GM19193 (cell line): ENCODE measurements around the gene NPAS2.

Source experiments
- POLR2A ChIP-seq: IDR thresholded peaks from 4 replicates; pipeline ENCODE4 v1.6.1; 2011; ENCODE audit not compliant: insufficient read depth, insufficient read length; ENCODE audit errors: extremely low read depth

Gene NPAS2

GRCh38 chr2:100870652-100871531, 51.0 kb downstream of the NPAS2 start:
- no peak for TF ChIP-seq POLR2A

DNA sequence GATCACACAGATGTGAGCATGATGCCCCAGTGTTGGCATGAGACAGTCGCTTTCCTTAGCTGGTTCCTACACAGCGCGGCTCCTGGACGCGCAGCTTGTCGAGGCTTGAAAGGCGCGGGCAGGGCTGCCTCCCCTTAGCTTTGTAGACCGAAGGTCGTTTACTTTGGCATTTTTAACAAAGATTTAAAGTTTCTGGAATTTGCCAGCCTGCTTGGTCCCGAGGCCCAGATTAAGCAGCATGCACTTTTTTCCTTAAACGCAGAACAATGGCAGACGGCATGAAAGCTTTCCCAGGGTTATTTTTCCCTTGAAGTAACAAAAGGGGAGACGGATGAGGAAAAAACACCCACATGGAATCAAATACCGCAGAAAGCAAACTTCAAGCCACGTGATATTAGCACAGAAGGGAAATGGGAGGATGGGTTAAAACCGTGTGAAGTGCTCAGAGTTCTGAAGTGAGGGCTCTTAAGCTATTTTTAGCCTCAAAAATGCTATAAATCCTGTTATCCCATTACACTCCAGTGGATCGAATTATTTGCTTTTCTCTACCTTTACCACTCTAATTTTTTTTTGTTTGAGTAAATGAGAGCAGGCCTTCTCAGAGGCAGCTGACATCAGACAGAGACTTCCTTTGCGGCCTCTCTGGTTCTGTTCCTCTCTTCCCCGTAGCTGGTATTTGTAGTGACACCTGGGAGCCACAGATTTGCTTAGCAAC, 55.7 kb downstream of the NPAS2 start:
- no peak for TF ChIP-seq POLR2A

GRCh38 chr2:100876231-100876860, 56.4 kb downstream of the NPAS2 start:
- no peak for TF ChIP-seq POLR2A

GRCh38 chr2:100877555-100877954, 57.6 kb downstream of the NPAS2 start:
- TF ChIP-seq POLR2A: no peak

DNA sequence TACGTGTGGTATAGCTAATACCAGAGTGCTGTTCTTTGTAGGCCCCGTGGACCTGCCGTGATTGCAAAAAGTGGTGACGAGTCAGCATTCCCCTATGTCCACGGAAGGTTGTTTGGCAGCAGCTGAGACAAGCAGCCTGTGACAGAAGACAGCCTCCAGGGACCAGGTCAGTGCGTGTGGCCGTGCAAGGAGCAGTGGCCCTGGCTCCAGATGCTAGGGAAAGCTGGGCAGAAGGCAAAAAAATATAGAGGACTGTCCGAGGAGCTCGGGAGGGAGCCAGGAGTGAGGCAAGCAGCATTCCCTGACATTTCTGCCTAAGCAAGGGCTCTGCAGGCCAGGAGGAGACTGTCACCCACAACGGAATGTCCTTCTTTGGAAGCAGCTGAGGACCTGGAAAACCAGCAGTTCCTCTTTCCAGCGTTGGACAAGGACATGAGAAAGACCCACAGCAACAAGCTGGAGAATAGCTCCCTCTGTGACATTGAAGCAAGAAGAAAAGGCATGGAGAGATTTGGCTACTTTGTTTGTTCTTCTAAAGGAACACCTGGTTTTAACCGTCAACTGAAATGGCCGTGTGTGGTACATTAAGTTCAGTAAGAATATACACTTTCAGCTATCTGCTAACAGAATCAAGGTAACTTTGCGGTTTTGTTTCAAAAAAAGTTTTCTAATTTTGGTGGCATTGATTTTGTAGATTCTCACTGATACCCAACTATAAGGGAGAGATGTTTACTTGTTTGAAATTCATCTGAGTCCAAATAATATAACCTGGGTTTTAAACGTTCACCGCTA, 58.3 kb downstream of the NPAS2 start:
- TF ChIP-seq POLR2A: no peak

GRCh38 chr2:100879296-100879695, 59.4 kb downstream of the NPAS2 start:
- no peak for TF ChIP-seq POLR2A

- no peak for TF ChIP-seq POLR2A
Observed at GRCh38 chr2:100880036-100880435, 60.1 kb downstream of the NPAS2 start.

DNA sequence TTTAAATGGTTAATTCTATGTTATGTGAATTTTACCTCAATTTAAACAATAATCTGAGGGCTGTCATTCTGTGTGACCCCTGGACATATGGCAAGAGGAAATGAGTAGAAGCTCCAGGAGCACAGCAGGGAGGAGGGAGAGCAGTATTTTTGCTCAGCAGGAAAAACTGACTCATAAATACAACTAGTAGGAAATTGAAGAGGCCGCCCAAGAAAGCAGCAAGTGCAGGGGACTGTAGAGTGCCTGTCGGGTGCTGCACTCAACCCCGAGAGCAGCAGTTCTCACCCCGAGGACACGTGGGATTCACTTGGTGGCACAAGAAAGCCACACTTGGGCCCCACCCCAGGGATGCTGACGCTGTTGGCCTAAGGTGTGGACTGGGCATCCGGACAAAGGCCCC, 60.8 kb downstream of the NPAS2 start:
- no peak for TF ChIP-seq POLR2A

DNA sequence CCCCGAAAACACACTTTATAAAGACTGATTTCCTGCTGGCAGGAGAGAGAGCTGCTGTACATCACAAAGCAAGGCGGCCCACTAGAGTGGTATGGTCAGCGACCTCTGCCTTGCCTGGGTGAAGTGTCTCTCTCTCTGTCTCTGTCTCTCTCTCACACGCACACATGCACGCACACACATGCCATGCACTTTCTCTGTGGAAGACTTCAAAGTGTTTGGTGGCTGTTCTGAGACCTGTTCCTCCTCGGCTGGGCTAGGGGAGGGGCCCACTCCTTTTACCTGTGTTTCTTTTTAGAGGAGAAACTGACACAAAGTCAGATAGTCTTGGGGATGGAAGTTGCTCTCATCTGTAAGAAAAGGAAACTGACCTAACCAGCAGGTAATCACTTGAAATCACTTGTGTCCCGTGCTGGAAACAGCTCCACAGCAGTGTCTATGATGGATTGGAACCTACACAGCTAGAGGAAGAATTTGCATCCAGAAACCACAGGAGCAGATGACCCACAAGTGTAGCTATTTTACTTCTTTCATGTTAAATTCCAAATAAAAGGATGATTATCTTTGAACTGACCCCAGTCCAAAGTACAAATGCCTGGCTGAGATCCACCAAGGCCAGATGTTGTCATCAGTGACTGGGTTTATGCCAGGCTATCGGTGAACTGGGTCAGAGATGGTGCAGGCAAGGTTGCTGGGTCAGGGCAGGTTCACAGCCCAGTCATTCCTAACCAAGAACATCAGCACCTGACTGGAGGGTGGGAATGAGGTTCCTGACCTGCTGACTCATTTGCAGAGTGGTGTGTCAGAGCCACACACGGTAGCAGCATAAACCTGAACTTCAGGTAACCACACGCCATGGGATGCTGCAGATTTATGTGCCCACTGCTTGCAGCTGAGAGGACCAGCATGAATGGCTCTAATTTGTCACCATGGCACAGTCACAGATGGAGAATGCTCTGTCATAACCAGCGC, 63.0 kb downstream of the NPAS2 start:
- TF ChIP-seq POLR2A: no peak

GRCh38 chr2:100884145-100884621, 64.2 kb downstream of the NPAS2 start:
- TF ChIP-seq POLR2A: no peak

- TF ChIP-seq POLR2A: no peak
Observed at GRCh38 chr2:100886085-100886484, 66.1 kb downstream of the NPAS2 start.

DNA sequence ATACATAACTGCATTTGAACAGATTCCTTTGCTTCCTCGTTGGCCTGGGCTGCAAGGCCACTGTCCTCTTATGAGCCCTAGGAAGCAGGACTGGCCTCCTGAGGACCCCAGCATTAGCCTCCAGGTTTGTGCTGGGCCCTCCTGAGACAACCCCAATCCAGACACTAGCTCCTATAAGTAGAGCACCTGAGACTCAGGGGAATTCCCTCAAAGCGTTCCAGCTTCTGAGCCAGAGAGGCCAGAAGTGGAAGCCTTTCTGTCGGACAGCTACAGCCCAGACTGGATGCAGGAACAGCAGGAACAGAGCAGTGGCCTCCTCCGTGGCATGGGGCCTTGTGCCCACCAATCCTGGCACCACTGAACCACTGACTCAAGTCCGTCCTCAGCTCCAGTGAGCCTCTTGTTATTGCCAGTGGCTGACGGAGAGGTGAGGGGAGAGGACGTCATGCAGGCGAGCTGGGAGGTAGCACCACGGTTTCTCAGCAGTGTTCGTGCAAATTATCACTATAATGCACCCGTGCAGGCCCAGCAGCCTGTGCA, 67.2 kb downstream of the NPAS2 start:
- TF ChIP-seq POLR2A: no peak
